CD4-positive, alpha-beta T cell treated with Interleukin-4 for 1 hour (primary cell): ENCODE results near the gene COL27A1.
A peak's percentile ranks its signal among the peaks of the same experiment; 100 is the strongest.

Experiments used
- DNase-seq, 2 donors: peaks; one replicate each; pipeline ENCODE4 v3.0.0-alpha.2; 2020 to 2022

COL27A1 gene

GRCh38 chr9:114149765-114150340, 5.5 kb upstream of the COL27A1 start:
- DNase-seq, result no peak

- DNase-seq, result no peak
Observed at GRCh38 chr9:114150608-114151007, 4.7 kb upstream of the COL27A1 start.

GRCh38 chr9:114151426-114151956, 3.8 kb upstream of the COL27A1 start:
- DNase-seq, result no peak

GRCh38 chr9:114153761-114154599, 1.4 kb upstream of the COL27A1 start:
- DNase-seq, result no peak

- DNase-seq, result no peak
Observed at GRCh38 chr9:114154600-114155102, 686 bp upstream of the COL27A1 start.

GRCh38 chr9:114155995-114156656, 789 bp downstream of the COL27A1 start:
- DNase-seq, result peak in 1 of 2 donors; percentile 20

- no peak for DNase-seq
Observed at GRCh38 chr9:114156657-114157421, 1.5 kb downstream of the COL27A1 start.

GRCh38 chr9:114157516-114158176, 2.3 kb downstream of the COL27A1 start:
- DNase-seq, result no peak

- DNase-seq, result no peak
Observed at GRCh38 chr9:114158482-114159130, 3.3 kb downstream of the COL27A1 start.

- no peak for DNase-seq
Observed at GRCh38 chr9:114159691-114160090, 4.4 kb downstream of the COL27A1 start.

- no peak for DNase-seq
Observed at GRCh38 chr9:114161513-114161912, 6.2 kb downstream of the COL27A1 start.

- DNase-seq, result no peak
Observed at GRCh38 chr9:114163517-114163951, 8.2 kb downstream of the COL27A1 start.

- no peak for DNase-seq
Observed at GRCh38 chr9:114164191-114164794, 9.0 kb downstream of the COL27A1 start.

GRCh38 chr9:114165407-114166102, 10.2 kb downstream of the COL27A1 start:
- no peak for DNase-seq

- no peak for DNase-seq
Observed at GRCh38 chr9:114166103-114166470, 10.8 kb downstream of the COL27A1 start.

GRCh38 chr9:114166614-114167572, 11.6 kb downstream of the COL27A1 start:
- no peak for DNase-seq

GRCh38 chr9:114167591-114168091, 12.3 kb downstream of the COL27A1 start:
- no peak for DNase-seq

GRCh38 chr9:114168281-114169028, 13.1 kb downstream of the COL27A1 start:
- DNase-seq, result no peak
